ENCODE results near the gene TYW1B.
"Not testable (repeated sequence)": the region's sequence is repeated elsewhere in the genome, so short reads cannot be mapped to it uniquely, and the experiment has no call there.

Gene TYW1B

DNA sequence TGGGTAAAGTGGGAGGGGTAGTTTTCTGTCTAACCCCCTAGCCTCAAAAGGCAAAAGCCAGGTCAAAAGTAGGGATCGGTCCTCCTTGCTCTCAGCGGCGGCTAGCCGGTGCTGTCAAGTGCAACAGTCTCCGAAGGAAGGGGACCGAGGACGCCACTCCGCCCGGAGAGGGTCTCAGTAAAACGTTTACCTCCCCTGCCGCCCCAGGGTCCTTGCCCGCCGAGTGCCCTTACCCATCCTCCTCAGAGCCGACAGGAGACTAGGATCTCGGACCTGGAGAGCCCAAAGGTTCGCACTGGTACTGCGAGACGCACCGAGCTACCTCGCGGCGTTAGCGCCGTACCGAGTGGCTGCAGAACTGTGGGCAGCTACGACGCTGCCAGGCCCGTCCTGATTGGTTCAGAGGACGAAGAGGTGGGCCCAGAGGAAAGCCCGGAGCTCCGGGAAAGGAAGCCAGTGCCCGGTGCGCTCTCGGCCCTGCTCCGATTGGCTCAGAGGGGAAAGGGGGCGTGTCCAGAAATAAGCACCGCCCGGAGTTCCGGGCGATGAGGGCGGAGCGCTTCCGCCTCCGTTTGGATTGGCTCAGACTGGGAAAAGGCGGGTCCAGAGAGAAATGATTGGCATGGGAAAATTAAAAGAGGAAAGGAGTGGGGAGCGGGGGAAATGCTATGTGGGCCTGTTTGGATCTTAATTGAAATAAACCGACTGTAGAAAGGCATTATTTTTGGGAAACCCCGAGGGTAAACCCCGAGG lies at the start of gene TYW1B:
TYW1B (minus strand) TSS at position 362 of the 753 bp plus-strand sequence; CDS start at position 237, 125 bp downstream.
- DNase-seq: peak; percentile 96

DNA sequence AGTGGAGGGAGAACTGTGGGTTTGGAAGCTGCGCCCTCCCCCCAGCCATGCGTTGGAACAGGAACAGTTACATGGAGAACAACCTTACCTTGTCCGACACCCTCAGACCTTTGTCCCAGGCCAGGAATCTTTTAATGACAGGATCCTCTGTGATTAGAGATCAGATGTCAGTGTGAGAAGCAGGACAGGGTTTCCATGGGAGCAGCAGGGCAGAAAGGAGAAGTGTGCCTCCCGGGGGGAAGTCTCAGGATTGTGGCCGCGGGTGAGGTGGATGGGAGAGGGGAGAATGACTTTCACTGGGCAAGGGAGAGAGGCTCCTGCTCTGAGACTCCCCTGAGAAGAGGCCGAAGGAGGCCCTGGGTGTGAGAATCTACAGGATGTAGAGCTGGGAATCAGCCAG lies 39.6 kb upstream of the TYW1B start:
- DNase-seq: not testable (repeated sequence)

- not testable (repeated sequence) for DNase-seq
Measured at GRCh38 chr7:72858846-72859400, 30.9 kb upstream of the TYW1B start.

DNA sequence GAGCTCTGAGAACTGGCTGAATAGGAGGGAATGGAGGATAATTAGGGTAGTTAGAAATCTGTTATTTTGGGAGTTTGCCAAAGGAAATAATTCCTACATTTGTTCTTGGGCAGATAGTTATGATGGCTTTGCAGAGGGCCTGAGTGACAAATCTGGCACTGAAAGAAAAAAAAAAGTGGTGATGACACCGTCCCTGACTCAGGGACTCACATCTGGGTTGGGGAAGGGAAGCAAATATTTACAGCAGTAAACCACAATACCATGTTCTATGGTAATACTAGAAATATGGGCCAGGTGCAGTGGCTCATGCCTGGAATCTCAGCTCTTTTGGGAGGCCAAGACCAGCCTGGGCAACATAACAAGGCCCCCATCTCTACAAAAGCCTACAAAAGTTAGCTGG lies 29.9 kb upstream of the TYW1B start:
- DNase-seq: not testable (repeated sequence)

- DNase-seq: not testable (repeated sequence)
Measured at GRCh38 chr7:72855261-72855660, 27.3 kb upstream of the TYW1B start.

GRCh38 chr7:72852937-72853336 lies 24.9 kb upstream of the TYW1B start:
- not testable (repeated sequence) for DNase-seq

GRCh38 chr7:72850746-72851145 lies 22.7 kb upstream of the TYW1B start:
- DNase-seq: not testable (repeated sequence)

DNA sequence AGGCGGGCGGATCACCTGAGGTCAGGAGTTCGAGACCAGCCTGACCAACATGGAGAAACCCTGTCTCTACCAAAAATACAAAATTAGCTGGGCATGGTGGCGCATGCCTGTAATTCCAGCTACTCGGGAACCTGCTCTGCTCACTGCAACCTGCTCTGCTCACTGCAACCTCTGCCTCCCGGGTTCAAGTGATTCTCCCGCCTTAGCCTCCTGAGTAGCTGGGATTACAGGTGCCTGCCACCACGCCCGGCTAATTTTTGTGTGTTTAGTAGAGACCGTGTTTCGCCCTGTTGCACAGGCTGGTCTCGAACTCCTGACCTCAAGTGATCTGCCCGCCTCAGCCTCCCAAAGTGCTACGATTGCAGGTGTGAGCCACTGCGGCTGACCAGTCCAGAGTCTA lies 16.1 kb upstream of the TYW1B start:
- not testable (repeated sequence) for DNase-seq

GRCh38 chr7:72843166-72843565 lies 15.2 kb upstream of the TYW1B start:
- DNase-seq: not testable (repeated sequence)

DNA sequence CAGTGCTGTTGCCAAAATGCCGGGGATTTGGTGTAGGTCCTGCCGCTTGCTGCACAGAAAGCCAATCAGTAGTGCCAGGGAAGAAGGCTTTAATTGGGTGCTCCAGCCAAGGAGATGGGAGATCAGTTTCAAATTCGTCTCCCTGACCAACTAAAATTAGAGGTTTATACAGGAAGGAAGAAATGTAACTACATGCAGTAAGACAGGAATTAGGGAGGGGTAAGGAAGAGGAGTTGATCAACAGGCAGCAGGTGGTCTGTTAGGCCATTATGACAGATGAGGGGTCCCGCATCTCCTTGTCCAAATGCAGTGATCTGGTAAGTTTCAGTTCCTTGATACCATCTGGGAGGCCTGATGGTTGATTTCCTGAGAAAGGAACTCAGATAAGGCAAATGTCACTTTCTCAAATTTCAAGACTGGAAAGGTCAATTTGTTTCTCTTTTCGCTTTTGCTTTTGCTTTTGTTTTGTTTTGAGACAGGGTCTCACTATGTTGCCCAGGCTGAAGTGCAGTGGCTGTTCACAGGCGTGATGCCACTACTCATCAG lies 13.0 kb upstream of the TYW1B start:
- DNase-seq: not testable (repeated sequence)

GRCh38 chr7:72838315-72838714 lies 10.3 kb upstream of the TYW1B start:
- DNase-seq: not testable (repeated sequence)

GRCh38 chr7:72837291-72837690 lies 9.3 kb upstream of the TYW1B start:
- DNase-seq: not testable (repeated sequence)

- not testable (repeated sequence) for DNase-seq
Measured at GRCh38 chr7:72830567-72830966, 2.6 kb upstream of the TYW1B start.

GRCh38 chr7:72829687-72830354 lies 1.8 kb upstream of the TYW1B start:
- peak; percentile 14 for DNase-seq

DNA sequence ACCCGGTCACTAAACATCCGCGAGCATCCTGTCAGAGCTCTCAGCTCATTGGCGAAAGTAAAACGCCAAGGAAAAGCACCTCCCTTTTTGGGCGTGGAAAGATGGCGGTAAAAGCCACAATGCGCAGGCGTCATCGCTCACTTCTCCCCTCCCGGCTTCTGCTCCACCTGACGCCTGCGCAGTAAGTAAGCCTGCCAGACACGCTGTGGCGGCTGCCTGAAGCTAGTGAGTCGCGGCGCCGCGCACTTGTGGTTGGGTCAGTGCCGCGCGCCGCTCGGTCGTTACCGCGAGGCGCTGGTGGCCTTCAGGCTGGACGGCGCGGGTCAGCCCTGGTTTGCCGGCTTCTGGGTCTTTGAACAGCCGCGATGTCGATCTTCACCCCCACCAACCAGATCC lies 1.3 kb upstream of the TYW1B start:
- peak; percentile 96 for DNase-seq

- DNase-seq: not testable (repeated sequence)
Measured at GRCh38 chr7:72823765-72824732, 4.0 kb downstream of the TYW1B start.

DNA sequence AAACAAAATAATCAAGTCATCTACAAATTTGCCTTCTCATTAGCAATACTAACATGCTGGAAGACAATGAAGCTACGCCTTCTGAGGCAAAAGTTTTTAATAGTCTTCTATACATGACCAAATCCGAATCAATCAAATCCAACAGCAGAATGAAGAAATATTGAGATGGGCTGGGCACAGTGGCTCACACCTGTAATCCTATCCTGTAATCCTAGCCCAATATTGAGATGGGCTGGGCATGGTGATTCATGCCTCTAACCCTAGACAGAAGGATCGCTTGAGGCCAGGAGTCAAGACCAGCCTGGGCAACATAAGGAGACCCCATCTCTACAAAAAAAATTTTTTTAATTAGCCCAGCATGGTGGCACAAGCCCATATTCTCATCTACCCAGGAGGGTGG lies 5.5 kb downstream of the TYW1B start:
- not testable (repeated sequence) for DNase-seq

DNA sequence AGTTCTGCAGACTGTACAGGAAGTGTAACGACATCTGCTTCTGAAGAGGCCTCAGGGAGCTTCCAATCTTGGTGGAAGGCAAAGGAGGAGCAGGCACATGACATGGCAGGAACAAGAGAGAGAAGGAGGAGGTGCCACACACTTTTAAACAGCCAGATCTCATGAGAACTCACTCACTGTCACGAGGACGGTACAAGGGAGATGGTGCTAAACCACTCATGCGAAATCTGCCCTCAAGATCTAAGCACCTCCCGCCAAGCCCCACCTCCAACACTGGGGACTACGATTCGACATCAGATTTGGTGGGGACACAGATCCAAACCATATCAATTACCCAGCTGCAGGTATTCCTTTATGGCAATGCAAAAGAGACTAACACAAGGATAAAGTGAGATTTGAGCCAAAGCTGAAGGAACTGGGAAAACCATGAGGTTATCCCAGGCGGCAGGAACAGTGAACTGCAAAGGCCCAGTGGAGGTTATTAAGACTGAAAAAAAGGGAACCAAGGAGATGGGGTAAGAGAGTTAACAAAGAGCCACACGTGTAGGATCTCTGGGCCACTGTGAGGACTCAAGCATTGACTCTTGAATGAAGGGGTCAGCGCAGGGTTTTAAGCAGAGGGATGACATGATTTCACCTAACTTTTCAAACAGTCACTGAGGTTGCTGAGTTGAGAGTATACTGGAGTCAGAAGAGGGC lies 9.2 kb downstream of the TYW1B start:
- DNase-seq: not testable (repeated sequence)

- not testable (repeated sequence) for DNase-seq
Measured at GRCh38 chr7:72817661-72818060, 10.3 kb downstream of the TYW1B start.

- DNase-seq: not testable (repeated sequence)
Measured at GRCh38 chr7:72816370-72817157, 11.4 kb downstream of the TYW1B start.

DNA sequence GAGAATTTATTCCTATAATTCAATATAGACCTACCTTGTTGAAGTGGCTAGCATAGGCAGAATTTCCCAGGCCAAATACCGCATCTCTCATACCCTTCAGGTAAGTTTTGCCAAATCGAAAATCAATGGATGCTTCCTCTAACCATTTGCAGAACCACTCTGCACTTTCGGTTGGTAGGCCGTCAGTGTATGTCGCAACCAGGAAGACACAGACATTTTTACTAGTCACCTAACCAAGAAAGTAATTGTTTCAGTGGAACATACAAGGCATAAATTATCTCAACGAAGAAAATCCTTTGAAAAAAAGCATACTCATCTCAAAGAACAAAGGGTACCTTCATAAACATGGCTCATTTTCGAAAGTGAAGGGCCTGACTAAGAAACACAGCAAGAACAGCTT lies 17.6 kb downstream of the TYW1B start:
- not testable (repeated sequence) for DNase-seq

All from activated T-cell treated with anti-CD3 and anti-CD28 coated beads for 4 hours (primary cell).